B cell (primary cell): ENCODE results near the gene RSPH10B2. TPM values are rescaled to one million over a fixed set of nuclear protein-coding genes. Genes with fewer than 3 reads are reported as not detected.
"Not testable (repeated sequence)": the region's sequence is repeated elsewhere in the genome, so short reads cannot be mapped to it uniquely, and the experiment has no call there.

Experiments
- ATAC-seq: fragments of 200-7000 bp; cut with Tn5 transposase; one replicate; pipeline ENCODE4 v1.10.0; 2021; ENCODE audit warnings: low read depth, mild to moderate bottlenecking, moderate number of reproducible peaks, moderate library complexity
- CTCF ChIA-PET: fragments of 350-600 bp; sonication (Branson Sonifier 250); formaldehyde crosslinking; loops from one replicate; lab custom pipeline; 2021; ENCODE audit warnings: antibody characterized with exemption, inconsistent platforms; lab: Charles Lee
- POLR2A ChIA-PET: fragments of 350-600 bp; sonication (Branson Sonifier 250); formaldehyde crosslinking; loops from one replicate; lab custom pipeline; 2021; ENCODE audit warnings: antibody characterized with exemption; lab: Charles Lee
- DNase-seq: peaks from one replicate; pipeline ENCODE4 v3.0.0; 2013
- H2AFZ ChIP-seq: 2 replicates; pipeline ENCODE4 v1.6.1; 2012; ENCODE audit warnings: mild to moderate bottlenecking, low read depth, low read length; ENCODE audit not compliant: insufficient read depth, poor library complexity, severe bottlenecking
- H3K27ac ChIP-seq, 2 donors: 1 replicate in 1 of 2; 2 replicates in 1 of 2; pipeline ENCODE4 v1.5.1; 2012 to 2013; ENCODE audit warnings: low read length in 2 of 2, mild to moderate bottlenecking in 2 of 2, moderate library complexity in 1 of 2
- H3K27me3 ChIP-seq, 4 experiments: fragments of 200-600 bp in 1 of 4; sonication (generic) in 1 of 4; replicated peaks in 1 of 4; 1 replicate in 2 of 4; 2 replicates in 2 of 4; pipeline versions ENCODE4 v1.6.1 to v1.7.0; 2013 to 2016; ENCODE audit warnings: low read length in 3 of 4, mild to moderate bottlenecking in 2 of 4, mixed read lengths in 1 of 4, moderate library complexity in 1 of 4; ENCODE audit not compliant: insufficient read depth in 4 of 4, control insufficient read depth in 3 of 4; ENCODE audit errors: control extremely low read depth in 1 of 4
- H3K36me3 ChIP-seq, 2 experiments: replicated peaks in 1 of 2; 1 replicate in 1 of 2; 2 replicates in 1 of 2; pipeline versions ENCODE4 v1.6.1 to v1.7.1; 2013; ENCODE audit warnings: low read length in 1 of 2; ENCODE audit not compliant: insufficient read depth in 2 of 2, control insufficient read depth in 1 of 2; ENCODE audit errors: control extremely low read depth in 1 of 2, extremely low read depth in 1 of 2
- H3K4me1 ChIP-seq, 2 donors: fragments of 200-600 bp in 1 of 2; sonication (generic) in 1 of 2; 1 replicate in 1 of 2; 2 replicates in 1 of 2; pipeline versions ENCODE4 v1.5.1 to v1.6.1; 2013 to 2017; ENCODE audit warnings: low read length in 2 of 2; ENCODE audit not compliant: control insufficient read depth in 2 of 2, insufficient read depth in 2 of 2
- H3K4me2 ChIP-seq: replicated peaks from 2 replicates; pipeline ENCODE3; 2012; ENCODE audit warnings: mild to moderate bottlenecking, low read depth, low read length; ENCODE audit not compliant: poor library complexity, severe bottlenecking
- H3K4me3 ChIP-seq, 5 experiments: fragments of 200-600 bp in 1 of 5; sonication (generic) in 1 of 5; 1 replicate in 3 of 5; 2 replicates in 2 of 5; pipeline versions ENCODE4 v1.5.1 to v1.7.0; 2011 to 2016; ENCODE audit warnings: low read length in 4 of 5, mild to moderate bottlenecking in 4 of 5, low read depth in 2 of 5, control low read depth in 1 of 5, moderate library complexity in 1 of 5; ENCODE audit not compliant: insufficient read depth in 1 of 5; ENCODE audit errors: control extremely low read depth in 1 of 5, extremely low read depth in 1 of 5
- H3K79me2 ChIP-seq: fragments of 200-600 bp; sonication (generic); one replicate; pipeline ENCODE4 v1.6.0; 2016; ENCODE audit warnings: low read length; ENCODE audit not compliant: control insufficient read depth, insufficient read depth
- H3K9ac ChIP-seq: fragments of 200-600 bp; sonication (generic); 2 replicates; pipeline ENCODE4 v1.6.1; 2017; ENCODE audit warnings: mild to moderate bottlenecking, low read length, moderate library complexity
- H3K9me3 ChIP-seq, 3 donors: one replicate each; pipeline versions ENCODE4 v1.6.1 to v1.7.1; 2013; ENCODE audit warnings: low read length in 2 of 3; ENCODE audit not compliant: control insufficient read depth in 2 of 3, insufficient read depth in 1 of 3; ENCODE audit errors: control extremely low read depth in 1 of 3
- H4K20me1 ChIP-seq: 2 replicates; pipeline ENCODE4 v1.6.0; 2012; ENCODE audit warnings: mild to moderate bottlenecking, low read length; ENCODE audit not compliant: insufficient read depth, control insufficient read depth, poor library complexity, severe bottlenecking
- H3K27ac Mint-ChIP-seq: one replicate; pipeline ENCODE4 v1.8.0; 2021; ENCODE audit warnings: mixed read lengths
- H3K27me3 Mint-ChIP-seq: one replicate; pipeline ENCODE4 v1.8.0; 2021; ENCODE audit warnings: mixed read lengths
- H3K4me1 Mint-ChIP-seq: one replicate; pipeline ENCODE4 v1.8.0; 2021; ENCODE audit warnings: mixed read lengths
- H3K4me3 Mint-ChIP-seq: one replicate; pipeline ENCODE4 v1.8.0; 2021; ENCODE audit warnings: mixed read lengths
- H3K9me3 Mint-ChIP-seq: one replicate; pipeline ENCODE4 v1.8.0; 2022; ENCODE audit warnings: mixed read lengths; ENCODE audit not compliant: insufficient read depth
- WGBS: methylation state at CpG from one replicate; pipeline ENCODE4 v1.1.5; 2013; ENCODE audit warnings: missing lambda C conversion rate; ENCODE audit not compliant: insufficient coverage; 5-methylcytosine and 5-hydroxymethylcytosine counted together
- intact Hi-C: fragments of 100-400 bp; cut with micrococcal nuclease; formaldehyde crosslinking; loops from one replicate; pipeline ENCODE4 v1.10.0; 2022
- polyA plus RNA-seq: library from polyadenylated mRNA; depleted of rRNA; stranded (reverse); fragments of >200 nt; gene quantifications from 2 replicates; pipeline ENCODE4 v1.2.3, GENCODE V29; 2012
- total RNA-seq, 2 donors: library from RNA; stranded (reverse); fragments of 120-200 nt in 1 of 2; gene quantifications; 1 replicate in 1 of 2; 2 replicates in 1 of 2; pipeline versions ENCODE4 v1.2.3 to v1.2.4, GENCODE V29; 2013 to 2022

Gene RSPH10B2
- total and polyA plus RNA-seq, 2 donors (not counting 1 experiment from before 2014, with no cell fraction given), result 1.4 TPM; not detected in 1

GRCh38 chr7:6815470-6815869 lies 61.6 kb downstream of the RSPH10B2 start:
- H3K36me3 ChIP-seq, H3K79me2 ChIP-seq, H3K9ac ChIP-seq, H3K9me3 ChIP-seq, H3K27me3 ChIP-seq, POLR2A ChIA-PET, ATAC-seq, DNase-seq, H4K20me1 ChIP-seq, H3K4me1 Mint-ChIP-seq, H2AFZ ChIP-seq, H3K4me1 ChIP-seq, H3K4me3 Mint-ChIP-seq, CTCF ChIA-PET, H3K4me2 ChIP-seq, H3K27me3 Mint-ChIP-seq, H3K9me3 Mint-ChIP-seq, H3K27ac Mint-ChIP-seq, intact Hi-C loops, H3K4me3 ChIP-seq, H3K27ac ChIP-seq: not testable (repeated sequence)
- WGBS, result no CpG with 5 or more reads among the region's 7 CpGs

- ATAC-seq, DNase-seq, H3K4me1 Mint-ChIP-seq, H3K27me3 Mint-ChIP-seq, POLR2A ChIA-PET, CTCF ChIA-PET, H3K4me1 ChIP-seq, H3K9ac ChIP-seq, H3K27me3 ChIP-seq, H3K27ac Mint-ChIP-seq, H3K36me3 ChIP-seq, H3K4me3 ChIP-seq, H4K20me1 ChIP-seq, H3K9me3 ChIP-seq, H3K27ac ChIP-seq, H3K4me2 ChIP-seq, H3K9me3 Mint-ChIP-seq, intact Hi-C loops, H3K4me3 Mint-ChIP-seq, H2AFZ ChIP-seq, H3K79me2 ChIP-seq: not testable (repeated sequence)
- 100% methylated on average over 2 of the region's 6 CpGs for WGBS
These were observed 67.7 kb downstream of the RSPH10B2 start for GRCh38 chr7:6821622-6822021.

- H4K20me1 ChIP-seq, intact Hi-C loops, H3K4me1 ChIP-seq, H3K4me1 Mint-ChIP-seq, H3K27ac ChIP-seq, H3K27me3 ChIP-seq, H3K9me3 Mint-ChIP-seq, H3K4me2 ChIP-seq, H3K9me3 ChIP-seq, H3K79me2 ChIP-seq, POLR2A ChIA-PET, H3K36me3 ChIP-seq, CTCF ChIA-PET, H3K27ac Mint-ChIP-seq, DNase-seq: not testable (repeated sequence)
- ATAC-seq, result peak; percentile 38
- Histone ChIP-seq H3K4me3 (peak overlapping the region in 3 of 5 experiments; percentile 30 to 62 (median 41)), H2AFZ (peak overlapping the region; percentile 80), H3K9ac (peak overlapping the region; percentile 61)
- Mint-ChIP-seq H3K4me3 (peak overlapping the region; percentile 75), H3K27me3 (peaks cover 14% of the 10 kb centered on the region)
- WGBS, result no CpG with 5 or more reads among the region's 42 CpGs
These were observed 71.6 kb downstream of the RSPH10B2 start for GRCh38 chr7:6825236-6826125.
